ENCODE measurements around the gene IFFO2. TPM values are rescaled to one million over a fixed set of nuclear protein-coding genes. Genes with fewer than 3 reads are reported as not detected.

IFFO2 gene
- total and polyA plus RNA-seq, 2 donors (not counting 1 experiment from before 2014, with no cell fraction given): 16.8 to 19.2 TPM

- H3K27me3 Mint-ChIP-seq: peaks cover 10% of the 10 kb centered on the region
- no peaks in the 10 kb centered on the region for H3K9me3 Mint-ChIP-seq (ENCODE audit: insufficient read depth)
- Histone ChIP-seq H3K27me3 (replicated peaks in 1 of 4; ENCODE audit: control extremely low read depth in 1 of 4, control insufficient read depth in 3 of 4, insufficient read depth in 4 of 4, low read length in 3 of 4) (no peaks in the 10 kb centered on the region), H2AFZ (ENCODE audit: insufficient read depth, low read depth, low read length, poor library complexity, severe bottlenecking) (no peak overlapping the region), H3K9me3 (ENCODE audit: control extremely low read depth in 1 of 3, control insufficient read depth in 2 of 3, insufficient read depth in 1 of 3, low read length in 2 of 3) (no peaks in the 10 kb centered on the region), H3K9ac (ENCODE audit: low read length) (no peak overlapping the region), H3K27ac (ENCODE audit: low read length in 2 of 2) (no peak overlapping the region), H3K4me1 (ENCODE audit: control insufficient read depth in 2 of 2, insufficient read depth in 2 of 2, low read length in 2 of 2) (peaks cover 0 to 4% of the 10 kb centered on the region in 2 donors), H3K79me2 (ENCODE audit: control insufficient read depth, insufficient read depth, low read length) (no peaks in the 10 kb centered on the region), H4K20me1 (ENCODE audit: control insufficient read depth, insufficient read depth, low read length, poor library complexity, severe bottlenecking) (no peaks in the 10 kb centered on the region), H3K4me2 (replicated peaks; ENCODE audit: low read depth, low read length, poor library complexity, severe bottlenecking) (no peak overlapping the region), H3K36me3 (replicated peaks in 1 of 2; ENCODE audit: control extremely low read depth in 1 of 2, control insufficient read depth in 1 of 2, extremely low read depth in 1 of 2, insufficient read depth in 2 of 2, low read length in 1 of 2) (peaks cover 0 to 3% of the 10 kb centered on the region in 2 experiments), H3K4me3 (ENCODE audit: control extremely low read depth in 1 of 5, extremely low read depth in 1 of 5, insufficient read depth in 1 of 5, low read depth in 2 of 5, low read length in 4 of 5) (no peak overlapping the region)
- no peak for DNase-seq
- no peak overlapping the region for H3K27ac Mint-ChIP-seq
- CTCF ChIA-PET: no interaction called here
- TF ChIP-seq CTCF (IDR thresholded peaks at IDR 0.05) (no peak), EZH2 (IDR thresholded peaks at IDR 0.05; ENCODE audit: borderline replicate concordance, insufficient read depth, low read depth, low read length, poor library complexity, severe bottlenecking) (no peak)
- WGBS (ENCODE audit: insufficient coverage): 79% methylated on average over 8 of the region's 9 CpGs
- no peak overlapping the region for H3K4me3 Mint-ChIP-seq
- intact Hi-C loops (cut with micrococcal nuclease): no loop called here
- ATAC-seq (ENCODE audit: low read depth): no peak
- POLR2A ChIA-PET: no interaction called here
- H3K4me1 Mint-ChIP-seq: peaks cover 5% of the 10 kb centered on the region
Measured at GRCh38 chr1:18869847-18870594, 86.5 kb downstream of the IFFO2 start.

DNA sequence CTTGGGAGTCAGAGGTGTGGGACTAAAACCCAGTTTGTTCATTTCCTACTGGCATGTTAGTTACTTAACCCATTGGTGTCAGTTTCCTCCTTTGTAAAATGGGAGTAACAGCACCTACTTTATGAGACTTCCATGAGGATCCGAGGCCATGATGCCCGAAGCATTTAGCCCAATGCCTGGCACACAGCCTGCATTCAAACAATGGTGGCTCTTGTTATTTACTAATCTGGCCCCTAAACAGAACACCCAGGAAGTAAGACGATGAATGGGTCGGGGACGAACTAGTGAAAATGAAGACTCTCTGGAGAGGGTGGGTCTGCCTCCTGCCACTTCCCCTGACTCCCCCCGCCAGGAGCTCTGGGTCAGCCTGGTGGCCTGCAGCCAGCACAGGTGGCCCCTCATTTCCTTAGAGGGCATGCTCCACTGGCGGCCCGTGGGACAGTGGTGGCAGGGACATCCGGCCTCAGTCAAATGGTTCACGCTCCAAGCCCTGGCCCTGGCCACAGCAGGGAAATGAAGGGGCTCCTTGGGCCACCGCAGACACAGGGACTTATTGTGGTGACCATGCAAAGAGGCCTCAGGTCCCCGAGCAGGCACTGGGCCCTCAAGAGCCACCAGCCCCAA is 87.6 kb downstream of the IFFO2 start:
- H3K9me3 Mint-ChIP-seq (ENCODE audit: insufficient read depth): no peaks in the 10 kb centered on the region
- WGBS (ENCODE audit: insufficient coverage): 65% methylated on average over 10 of the region's 12 CpGs
- H3K27ac ChIP-seq (ENCODE audit: low read length in 2 of 2): no peak overlapping the region
- peaks cover 0 to 3% (median 0%) of the 10 kb centered on the region in 4 experiments for H3K27me3 ChIP-seq (replicated peaks in 1 of 4; ENCODE audit: control extremely low read depth in 1 of 4, control insufficient read depth in 3 of 4, insufficient read depth in 4 of 4, low read length in 3 of 4)
- H3K36me3 ChIP-seq (replicated peaks in 1 of 2; ENCODE audit: control extremely low read depth in 1 of 2, control insufficient read depth in 1 of 2, extremely low read depth in 1 of 2, insufficient read depth in 2 of 2, low read length in 1 of 2): peaks cover 0 to 3% of the 10 kb centered on the region in 2 experiments
- no peaks in the 10 kb centered on the region for H3K9me3 ChIP-seq (ENCODE audit: control extremely low read depth in 1 of 3, control insufficient read depth in 2 of 3, insufficient read depth in 1 of 3, low read length in 2 of 3)
- H3K9ac ChIP-seq (ENCODE audit: low read length): no peak overlapping the region
- no peaks in the 10 kb centered on the region for H3K79me2 ChIP-seq (ENCODE audit: control insufficient read depth, insufficient read depth, low read length)
- H2AFZ ChIP-seq (ENCODE audit: insufficient read depth, low read depth, low read length, poor library complexity, severe bottlenecking): no peak overlapping the region
- ChIA-PET POLR2A (no interaction called here), CTCF (no interaction called here)
- peaks cover 10% of the 10 kb centered on the region for H3K27me3 Mint-ChIP-seq
- peaks cover 0 to 4% of the 10 kb centered on the region in 2 donors for H3K4me1 ChIP-seq (ENCODE audit: control insufficient read depth in 2 of 2, insufficient read depth in 2 of 2, low read length in 2 of 2)
- intact Hi-C loops (cut with micrococcal nuclease): no loop called here
- H3K27ac Mint-ChIP-seq: no peak overlapping the region
- peaks cover 5% of the 10 kb centered on the region for H3K4me1 Mint-ChIP-seq
- H4K20me1 ChIP-seq (ENCODE audit: control insufficient read depth, insufficient read depth, low read length, poor library complexity, severe bottlenecking): no peaks in the 10 kb centered on the region
- TF ChIP-seq CTCF (IDR thresholded peaks at IDR 0.05): no peak
- TF ChIP-seq EZH2 (IDR thresholded peaks at IDR 0.05; ENCODE audit: borderline replicate concordance, insufficient read depth, low read depth, low read length, poor library complexity, severe bottlenecking): no peak
- no peak overlapping the region for H3K4me2 ChIP-seq (replicated peaks; ENCODE audit: low read depth, low read length, poor library complexity, severe bottlenecking)
- H3K4me3 Mint-ChIP-seq: no peak overlapping the region
- DNase-seq (no peak), ATAC-seq (ENCODE audit: low read depth) (no peak)
- no peak overlapping the region for H3K4me3 ChIP-seq (ENCODE audit: control extremely low read depth in 1 of 5, extremely low read depth in 1 of 5, insufficient read depth in 1 of 5, low read depth in 2 of 5, low read length in 4 of 5)
